Astrocyte (in vitro differentiated cells and primary cell): ENCODE results near the gene EIF4EBP2. TPM values are rescaled to one million over a fixed set of nuclear protein-coding genes. Genes with fewer than 3 reads are reported as not detected.

Source experiments
- DNase-seq: peaks from one replicate; pipeline ENCODE4 v3.0.0-alpha.2; 2010; ENCODE audit warnings: low read depth
- FAIRE-seq: peaks from 2 replicates; lab custom pipeline; 2011; peaks lifted over from hg19 to GRCh38; lab: Jason Lieb, UNC
- H2AFZ ChIP-seq: 2 replicates; pipeline ENCODE4 v1.6.0; 2012; ENCODE audit warnings: low read depth, low read length, inconsistent platforms
- H3K27ac ChIP-seq: 2 replicates; pipeline ENCODE4 v1.5.1; 2011; ENCODE audit warnings: low read depth, low read length, inconsistent platforms
- H3K27me3 ChIP-seq: 2 replicates; pipeline ENCODE4 v1.6.0; 2011; ENCODE audit warnings: low read length, inconsistent platforms; ENCODE audit not compliant: insufficient read depth
- H3K36me3 ChIP-seq: 2 replicates; pipeline ENCODE4 v1.5.1; 2011; ENCODE audit warnings: low read length, inconsistent platforms; ENCODE audit not compliant: insufficient read depth
- H3K4me1 ChIP-seq: 2 replicates; pipeline ENCODE4 v1.5.1; 2011; ENCODE audit warnings: low read length, inconsistent platforms; ENCODE audit not compliant: insufficient read depth
- H3K4me2 ChIP-seq: 2 replicates; pipeline ENCODE4 v1.6.0; 2012; ENCODE audit warnings: low read length, inconsistent platforms
- H3K4me3 ChIP-seq: 2 replicates; pipeline ENCODE4 v1.5.1; 2011; ENCODE audit warnings: low read depth, mild to moderate bottlenecking, low read length, inconsistent platforms; ENCODE audit not compliant: insufficient read depth
- H3K79me2 ChIP-seq: 2 replicates; pipeline ENCODE4 v1.6.0; 2012; ENCODE audit warnings: mild to moderate bottlenecking, low read length, inconsistent platforms; ENCODE audit not compliant: insufficient read depth
- H3K9ac ChIP-seq: 2 replicates; pipeline ENCODE4 v1.6.0; 2012; ENCODE audit warnings: mild to moderate bottlenecking, low read length, inconsistent platforms
- H3K9me3 ChIP-seq: 2 replicates; pipeline ENCODE4 v1.5.1; 2012; ENCODE audit warnings: low read depth, mild to moderate bottlenecking, low read length, inconsistent platforms; ENCODE audit not compliant: insufficient read depth
- H4K20me1 ChIP-seq: 2 replicates; pipeline ENCODE4 v1.6.0; 2012; ENCODE audit warnings: low read length, inconsistent platforms; ENCODE audit not compliant: insufficient read depth
- H3K27ac Mint-ChIP-seq: one replicate; pipeline ENCODE4 v1.8.0; 2021; ENCODE audit warnings: mild to moderate bottlenecking, mixed read lengths; ENCODE audit not compliant: unreplicated experiment
- H3K27me3 Mint-ChIP-seq: one replicate; pipeline ENCODE4 v1.8.0; 2021; ENCODE audit warnings: low read depth, mixed read lengths; ENCODE audit not compliant: unreplicated experiment
- H3K36me3 Mint-ChIP-seq: one replicate; pipeline ENCODE4 v1.8.0; 2021; ENCODE audit warnings: low read depth, mixed read lengths; ENCODE audit not compliant: unreplicated experiment
- H3K4me1 Mint-ChIP-seq: one replicate; pipeline ENCODE4 v1.8.0; 2021; ENCODE audit warnings: low read depth, mixed read lengths; ENCODE audit not compliant: unreplicated experiment
- H3K4me3 Mint-ChIP-seq: one replicate; pipeline ENCODE4 v1.8.0; 2021; ENCODE audit warnings: mild to moderate bottlenecking, moderate library complexity, mixed read lengths; ENCODE audit not compliant: unreplicated experiment
- H3K9me3 Mint-ChIP-seq: one replicate; pipeline ENCODE4 v1.8.0; 2021; ENCODE audit warnings: mild to moderate bottlenecking, mixed read lengths; ENCODE audit not compliant: unreplicated experiment
- CTCF ChIP-seq: IDR thresholded peaks from 2 replicates; pipeline ENCODE4 v1.5.1; 2011; ENCODE audit warnings: low read depth, mild to moderate bottlenecking, inconsistent platforms, low read length, moderate library complexity; ENCODE audit not compliant: insufficient read depth
- EZH2 ChIP-seq: IDR thresholded peaks from 2 replicates; pipeline ENCODE4 v1.6.1; 2012; ENCODE audit warnings: mild to moderate bottlenecking, low read length, inconsistent platforms; ENCODE audit not compliant: insufficient read depth
- total RNA-seq: library from RNA; stranded (reverse); gene quantifications from 2 replicates; pipeline ENCODE4 v1.2.1, GENCODE V29; 2021

Gene EIF4EBP2
- total RNA-seq, 1 donor from 2014 or later, result 74.0 TPM

DNA sequence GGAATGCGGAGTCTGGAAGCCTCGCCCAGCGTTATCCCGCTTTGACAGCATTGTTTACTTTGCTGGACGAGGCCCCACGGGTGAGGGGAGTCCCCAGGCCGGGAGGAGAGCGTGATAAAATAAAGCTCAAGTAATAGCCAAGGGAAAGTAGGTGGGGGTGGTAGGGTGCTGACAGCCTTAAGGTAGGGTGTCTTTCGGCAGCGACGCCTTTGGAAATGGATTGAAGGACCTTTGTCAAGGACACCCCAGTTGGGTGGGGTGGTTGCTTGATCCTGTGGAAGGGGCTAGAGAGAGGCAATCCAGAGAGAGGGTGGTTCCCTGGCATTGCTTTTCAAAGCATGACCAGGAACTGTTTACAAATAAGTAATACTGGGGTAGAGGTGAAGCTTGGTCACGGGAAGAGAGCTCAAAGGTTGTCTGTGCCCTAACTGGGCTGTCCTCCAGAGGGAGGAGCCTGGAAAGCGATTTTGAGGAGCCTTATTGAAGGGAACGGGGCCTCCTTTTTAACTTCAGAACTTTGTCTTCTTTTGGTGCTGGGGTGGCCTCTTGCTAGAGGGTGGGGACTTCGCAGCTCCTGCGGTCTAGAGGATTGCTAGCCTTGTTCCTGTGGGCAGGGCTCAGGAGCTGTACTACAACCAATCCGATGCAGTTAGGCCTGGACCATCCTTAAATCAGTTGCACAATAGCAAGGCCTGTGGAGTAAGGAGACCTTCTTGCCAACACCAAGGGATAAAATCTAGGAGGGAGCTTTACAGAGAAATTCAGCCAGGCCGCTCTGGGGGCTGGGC is 1.3 kb downstream of the EIF4EBP2 start:
- H3K79me2 ChIP-seq, result peaks cover 51% of the 10 kb centered on the region
- no peak overlapping the region for H2AFZ ChIP-seq
- H3K4me3 Mint-ChIP-seq, result peak overlapping the region; percentile 98
- peak overlapping the region; percentile 91 for H3K27ac Mint-ChIP-seq
- FAIRE-seq, result no peak
- peak; percentile 97 for DNase-seq
- H3K27ac ChIP-seq, result peak overlapping the region; percentile 75
- H3K27me3 ChIP-seq, result no peaks in the 10 kb centered on the region
- H3K4me1 ChIP-seq, result peaks cover 19% of the 10 kb centered on the region
- no peaks in the 10 kb centered on the region for H3K27me3 Mint-ChIP-seq
- H3K36me3 ChIP-seq, result no peaks in the 10 kb centered on the region
- peaks cover 2% of the 10 kb centered on the region for H3K9me3 Mint-ChIP-seq
- peaks cover 45% of the 10 kb centered on the region for H4K20me1 ChIP-seq
- no peaks in the 10 kb centered on the region for H3K9me3 ChIP-seq
- H3K4me2 ChIP-seq, result peak overlapping the region; percentile 96
- TF ChIP-seq EZH2 (no peak), CTCF (no peak)
- peaks cover 27% of the 10 kb centered on the region for H3K4me1 Mint-ChIP-seq
- H3K4me3 ChIP-seq, result peak overlapping the region; percentile 81
- peak overlapping the region; percentile 92 for H3K9ac ChIP-seq
- peaks cover 7% of the 10 kb centered on the region for H3K36me3 Mint-ChIP-seq

DNA sequence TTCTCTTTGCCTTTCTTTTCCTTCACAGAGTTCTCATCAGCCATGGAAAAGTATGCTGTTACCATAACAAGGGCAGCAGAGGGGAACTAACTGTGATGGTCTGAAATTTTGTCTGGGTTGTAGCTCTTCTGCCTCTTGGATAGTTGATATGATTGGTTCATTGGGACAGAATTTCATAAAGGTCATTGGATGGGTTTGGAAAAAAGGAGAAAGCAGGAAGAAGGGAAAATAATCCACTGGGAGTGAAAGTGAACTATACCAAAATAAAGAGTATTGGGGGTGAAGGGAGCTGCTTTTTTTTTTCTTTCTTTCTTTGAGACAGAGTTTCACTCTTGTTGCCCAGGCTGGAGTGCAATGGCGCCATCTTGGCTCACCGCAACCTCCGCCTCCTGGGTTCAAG is 5.8 kb downstream of the EIF4EBP2 start:
- no peak overlapping the region for H3K27ac Mint-ChIP-seq
- peaks cover 30% of the 10 kb centered on the region for H3K4me1 Mint-ChIP-seq
- H3K9ac ChIP-seq, result no peak overlapping the region
- H3K9me3 Mint-ChIP-seq, result peaks cover 2% of the 10 kb centered on the region
- no peaks in the 10 kb centered on the region for H3K36me3 ChIP-seq
- no peak overlapping the region for H2AFZ ChIP-seq
- H3K9me3 ChIP-seq, result no peaks in the 10 kb centered on the region
- H3K4me1 ChIP-seq, result peaks cover 15% of the 10 kb centered on the region
- no peak overlapping the region for H3K4me2 ChIP-seq
- peaks cover 84% of the 10 kb centered on the region for H4K20me1 ChIP-seq
- peaks cover 12% of the 10 kb centered on the region for H3K36me3 Mint-ChIP-seq
- H3K27me3 Mint-ChIP-seq, result no peaks in the 10 kb centered on the region
- no peaks in the 10 kb centered on the region for H3K27me3 ChIP-seq
- FAIRE-seq, result no peak
- H3K79me2 ChIP-seq, result peaks cover 89% of the 10 kb centered on the region
- H3K4me3 ChIP-seq, result no peak overlapping the region
- no peak overlapping the region for H3K4me3 Mint-ChIP-seq
- no peak overlapping the region for H3K27ac ChIP-seq
- TF ChIP-seq CTCF (no peak), EZH2 (no peak)
- no peak for DNase-seq

GRCh38 chr10:70410608-70411007 is 6.7 kb downstream of the EIF4EBP2 start:
- H3K27me3 ChIP-seq, result no peaks in the 10 kb centered on the region
- Mint-ChIP-seq H3K4me3 (no peak overlapping the region), H3K27ac (no peak overlapping the region), H3K9me3 (peaks cover 2% of the 10 kb centered on the region), H3K36me3 (peaks cover 12% of the 10 kb centered on the region), H3K27me3 (no peaks in the 10 kb centered on the region), H3K4me1 (peaks cover 30% of the 10 kb centered on the region)
- H2AFZ ChIP-seq, result no peak overlapping the region
- H3K9me3 ChIP-seq, result no peaks in the 10 kb centered on the region
- H3K4me2 ChIP-seq, result no peak overlapping the region
- H4K20me1 ChIP-seq, result peaks cover 84% of the 10 kb centered on the region
- no peak for TF ChIP-seq EZH2
- no peak for TF ChIP-seq CTCF
- H3K4me3 ChIP-seq, result no peak overlapping the region
- peaks cover 11% of the 10 kb centered on the region for H3K4me1 ChIP-seq
- H3K36me3 ChIP-seq, result no peaks in the 10 kb centered on the region
- no peak overlapping the region for H3K9ac ChIP-seq
- FAIRE-seq, result no peak
- H3K27ac ChIP-seq, result no peak overlapping the region
- no peak for DNase-seq
- peaks cover 89% of the 10 kb centered on the region for H3K79me2 ChIP-seq
